Type B pancreatic cell (in vitro differentiated cells): ENCODE measurements around the gene LINGO4. TPM values are rescaled to one million over a fixed set of nuclear protein-coding genes. Genes with fewer than 3 reads are reported as not detected.
"Not testable (repeated sequence)": the region's sequence is repeated elsewhere in the genome, so short reads cannot be mapped to it uniquely, and the experiment has no call there.

Experiments used
- DNase-seq: peaks from one replicate; pipeline ENCODE4 v3.0.0; 2021; ENCODE audit warnings: mixed read lengths; ENCODE audit not compliant: unreplicated experiment; ENCODE audit errors: extremely low spot score
- H3K27ac Mint-ChIP-seq: 2 replicates; pipeline ENCODE4 v1.8.0; 2021; ENCODE audit warnings: mild to moderate bottlenecking, mixed read lengths
- H3K27me3 Mint-ChIP-seq: 2 replicates; pipeline ENCODE4 v1.8.0; 2021; ENCODE audit warnings: mixed read lengths
- H3K36me3 Mint-ChIP-seq: 2 replicates; pipeline ENCODE4 v1.8.0; 2021; ENCODE audit warnings: mixed read lengths
- H3K4me1 Mint-ChIP-seq: one replicate; pipeline ENCODE4 v1.8.0; 2021; ENCODE audit warnings: mixed read lengths; ENCODE audit not compliant: unreplicated experiment
- H3K4me3 Mint-ChIP-seq: 2 replicates; pipeline ENCODE4 v1.8.0; 2021; ENCODE audit warnings: mild to moderate bottlenecking, mixed read lengths
- H3K9me3 Mint-ChIP-seq: 2 replicates; pipeline ENCODE4 v1.8.0; 2021; ENCODE audit warnings: mixed read lengths
- CTCF ChIP-seq: fragments of 200-600 bp; sonication (generic); conservative IDR thresholded peaks from 2 replicates; pipeline ENCODE4 v1.5.0; 2021; ENCODE audit warnings: antibody characterized with exemption, mild to moderate bottlenecking
- total RNA-seq: library from RNA; stranded (reverse); gene quantifications from 2 replicates; pipeline ENCODE4 v1.2.1, GENCODE V29; 2021; ENCODE audit warnings: low replicate concordance

LINGO4 gene
- total RNA-seq, 1 donor from 2014 or later, result not detected

GRCh38 chr1:151773702-151774101, 31.5 kb downstream of the LINGO4 start:
- H3K4me3 Mint-ChIP-seq, result no peak overlapping the region
- no peak for TF ChIP-seq CTCF
- H3K36me3 Mint-ChIP-seq, result peaks cover 6% of the 10 kb centered on the region
- no peak overlapping the region for H3K27ac Mint-ChIP-seq
- no peaks in the 10 kb centered on the region for H3K9me3 Mint-ChIP-seq
- no peaks in the 10 kb centered on the region for H3K27me3 Mint-ChIP-seq
- no peaks in the 10 kb centered on the region for H3K4me1 Mint-ChIP-seq
- DNase-seq, result no peak

DNA sequence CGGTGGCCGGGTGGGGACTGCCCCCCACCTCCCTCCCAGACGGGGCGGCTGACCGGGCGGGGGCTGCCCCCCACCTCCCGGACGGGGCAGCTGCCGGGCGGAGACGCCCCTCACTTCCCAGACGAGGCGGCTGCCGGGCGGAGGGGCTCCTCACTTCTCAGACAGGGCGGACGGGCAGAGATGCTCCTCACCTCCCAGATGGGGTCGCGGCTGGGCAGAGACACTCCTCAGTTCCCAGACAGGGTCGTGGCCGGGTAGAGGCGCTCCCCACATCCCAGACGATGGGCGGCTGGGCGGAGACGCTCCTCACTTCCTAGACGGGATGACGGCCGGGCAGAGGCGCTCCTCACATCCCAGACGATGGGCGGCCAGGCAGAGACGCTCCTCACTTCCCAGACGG, 35.9 kb downstream of the LINGO4 start:
- H3K9me3 Mint-ChIP-seq, H3K4me3 Mint-ChIP-seq, H3K27ac Mint-ChIP-seq, H3K36me3 Mint-ChIP-seq, H3K27me3 Mint-ChIP-seq, DNase-seq: not testable (repeated sequence)
- peaks cover 10% of the 10 kb centered on the region for H3K4me1 Mint-ChIP-seq

DNA sequence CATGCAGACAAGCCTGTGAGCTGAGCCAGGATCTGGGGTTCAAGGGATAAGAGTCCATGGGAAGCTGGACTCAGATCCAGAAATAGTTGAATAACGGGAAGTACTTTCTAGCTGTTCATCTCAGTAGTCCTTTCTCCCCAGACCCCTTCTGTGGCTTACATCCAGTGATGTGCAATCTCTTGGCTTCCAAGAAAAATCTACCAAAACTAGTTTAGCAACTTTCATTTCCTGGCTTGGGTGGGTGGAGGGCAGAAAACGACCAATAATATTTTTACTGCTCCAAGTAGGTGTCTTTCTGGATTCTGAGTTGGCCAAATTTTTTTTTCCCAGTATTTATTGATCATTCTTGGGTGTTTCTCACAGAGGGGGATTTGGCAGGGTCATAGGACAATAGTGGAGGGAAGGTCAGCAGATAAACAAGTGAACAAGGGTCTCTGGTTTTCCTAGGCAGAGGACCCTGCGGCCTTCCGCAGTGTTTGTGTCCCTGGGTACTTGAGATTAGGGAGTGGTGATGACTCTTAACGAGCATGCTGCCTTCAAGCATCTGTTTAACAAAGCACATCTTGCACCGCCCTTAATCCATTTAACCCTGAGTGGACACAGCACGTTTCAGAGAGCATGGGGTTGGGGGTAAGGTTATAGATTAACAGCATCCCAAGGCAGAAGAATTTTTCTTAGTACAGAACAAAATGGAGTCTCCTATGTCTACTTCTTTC, 36.7 kb downstream of the LINGO4 start:
- Mint-ChIP-seq H3K4me3 (peak overlapping the region; percentile 29), H3K27ac (peak overlapping the region; percentile 95), H3K4me1 (peaks cover 13% of the 10 kb centered on the region)
- not testable (repeated sequence) for DNase-seq, H3K36me3 Mint-ChIP-seq, H3K27me3 Mint-ChIP-seq, H3K9me3 Mint-ChIP-seq

DNA sequence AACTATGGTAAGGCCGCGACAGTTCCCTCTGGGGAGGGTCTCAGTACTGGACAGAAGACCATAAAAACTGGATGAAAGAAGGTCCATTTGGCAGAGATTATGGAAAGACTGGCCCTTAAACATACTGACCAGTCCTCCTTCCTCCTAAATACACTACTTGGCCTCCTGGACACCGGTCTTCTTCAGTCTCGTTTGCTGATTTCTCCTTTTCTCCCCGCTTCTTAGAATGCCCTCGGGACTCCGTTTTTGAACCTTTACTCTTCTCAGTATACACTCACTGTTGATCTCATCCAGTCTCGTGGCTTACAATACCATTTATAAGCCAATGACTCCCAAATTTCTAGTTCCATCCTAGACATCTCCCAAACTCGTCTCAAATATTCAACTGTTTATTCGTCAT, 41.2 kb downstream of the LINGO4 start:
- Mint-ChIP-seq H3K4me3 (peak overlapping the region; percentile 97), H3K9me3 (no peaks in the 10 kb centered on the region), H3K27ac (peak overlapping the region; percentile 95), H3K27me3 (no peaks in the 10 kb centered on the region), H3K4me1 (peaks cover 22% of the 10 kb centered on the region), H3K36me3 (peaks cover 18% of the 10 kb centered on the region)
- no peak for DNase-seq
- TF ChIP-seq CTCF, result no peak

DNA sequence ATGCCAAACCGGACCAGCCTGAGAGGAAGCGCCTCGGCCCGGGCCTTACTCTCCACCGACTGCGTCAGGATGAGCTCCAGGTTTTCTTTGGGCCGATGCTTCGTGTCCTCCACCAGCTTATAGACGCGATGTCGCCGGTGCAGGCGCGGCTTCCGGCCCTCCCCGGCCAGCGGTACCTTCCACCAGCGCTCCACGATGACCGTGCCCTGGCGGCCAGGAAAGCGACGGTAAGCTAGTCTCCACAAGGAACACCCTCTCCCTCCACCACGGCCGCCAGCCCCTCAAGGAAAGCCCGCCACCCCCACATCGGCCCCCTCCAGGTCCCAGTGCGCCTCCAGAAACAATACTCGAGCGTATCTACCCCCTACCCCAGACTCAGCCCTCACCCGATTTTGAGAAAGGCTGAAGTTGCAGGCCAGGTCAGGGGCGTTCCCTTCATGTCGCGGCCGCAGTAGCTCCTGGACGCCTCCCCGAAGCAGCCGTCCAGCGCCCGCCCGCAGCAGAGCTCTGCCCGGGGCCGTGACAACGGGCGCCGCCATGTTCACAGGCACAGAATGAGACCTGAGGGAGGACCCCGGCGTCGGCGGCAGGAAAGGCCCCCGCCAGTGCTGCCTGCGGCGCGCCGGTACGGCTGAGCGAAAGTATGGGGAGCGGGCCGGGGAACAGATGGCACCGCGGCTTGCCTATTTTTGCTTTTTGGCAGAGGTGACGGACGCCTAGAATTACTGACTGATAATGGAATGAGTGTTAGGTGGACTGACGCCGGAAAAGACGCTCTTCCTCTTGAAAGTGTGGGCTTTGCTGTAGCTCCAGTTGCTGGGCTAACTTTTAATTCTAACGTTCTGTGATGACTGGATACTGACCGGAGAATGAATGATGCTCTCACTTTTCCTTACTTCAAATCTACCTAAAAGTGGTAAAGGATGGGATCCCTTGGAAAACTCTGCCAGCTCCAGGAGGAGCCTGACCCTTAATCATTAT, 42.0 kb downstream of the LINGO4 start, which contains the start of gene MRPL9:
Gene MRPL9, minus strand, starts transcription at position 556 of the 981 bp plus-strand sequence. Its CDS starts 17 bp downstream, at position 539.
- Mint-ChIP-seq H3K36me3 (peaks cover 18% of the 10 kb centered on the region), H3K4me3 (peak within 1 kb of the TSS; percentile 97), H3K4me1 (peaks cover 19% of the 10 kb centered on the region), H3K27me3 (no peaks in the 10 kb centered on the region), H3K9me3 (no peaks in the 10 kb centered on the region), H3K27ac (peak within 1 kb of the TSS; percentile 95)
- DNase-seq, result peak; percentile 87
- peak; percentile 16 for TF ChIP-seq CTCF

DNA sequence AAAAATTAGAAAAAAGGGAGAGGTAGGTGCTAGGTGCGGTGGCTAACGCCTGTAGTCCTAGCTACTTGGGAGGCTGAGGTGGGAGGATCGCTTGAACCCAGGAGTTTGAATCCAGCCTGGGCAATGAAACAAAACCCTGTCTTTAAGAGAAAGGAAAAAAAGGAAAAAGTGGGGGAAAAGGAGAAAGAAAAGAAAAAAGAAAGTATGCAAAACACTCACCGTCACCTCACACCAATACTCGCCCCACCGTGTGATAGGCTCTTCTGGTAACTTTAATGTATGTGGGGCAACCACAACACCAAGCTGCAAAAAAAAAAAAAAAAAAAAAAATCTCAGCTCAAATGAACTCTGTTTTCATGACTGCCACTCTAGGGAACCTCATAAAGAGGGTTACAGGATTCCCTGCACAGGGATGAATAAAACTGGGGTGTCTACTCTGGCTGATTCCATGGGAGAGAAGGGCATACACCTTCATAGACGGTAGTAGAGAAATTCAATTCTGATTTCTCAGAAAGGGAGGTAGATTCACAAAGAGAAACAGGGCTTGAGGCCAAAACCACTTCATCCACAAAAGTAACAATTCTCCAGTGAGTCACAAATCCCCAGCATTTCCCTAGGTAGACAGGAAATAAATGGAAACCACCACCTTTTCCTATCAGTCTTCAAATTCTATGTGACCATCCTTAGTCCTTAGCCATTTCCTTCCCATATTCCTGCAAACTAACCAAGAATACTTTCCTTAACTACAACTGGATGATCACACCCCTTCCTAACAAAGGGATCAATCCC, 44.4 kb downstream of the LINGO4 start:
- Mint-ChIP-seq H3K4me1 (peaks cover 13% of the 10 kb centered on the region), H3K36me3 (peaks cover 21% of the 10 kb centered on the region), H3K9me3 (no peaks in the 10 kb centered on the region), H3K4me3 (peak overlapping the region; percentile 69), H3K27ac (no peak overlapping the region), H3K27me3 (no peaks in the 10 kb centered on the region)
- DNase-seq, result no peak
- no peak for TF ChIP-seq CTCF
